Hepatocyte (in vitro differentiated cells): ENCODE results near the gene RBL2.

Source experiments
- EZH2phosphoT487 ChIP-seq: fragments of 200-600 bp; sonication (generic); IDR thresholded peaks from one replicate; pipeline ENCODE4 v1.6.1; 2018; ENCODE audit warnings: antibody characterized with exemption, mild to moderate bottlenecking, low read depth, moderate library complexity; ENCODE audit not compliant: unreplicated experiment, severe bottlenecking
- TF ChIP-seq, protein P1 (sequence below): fragments of 200-600 bp; sonication (generic); IDR thresholded peaks from 2 replicates; pipeline ENCODE4 v1.5.1; 2016; ENCODE audit warnings: antibody characterized with exemption, mild to moderate bottlenecking; ENCODE audit not compliant: poor library complexity

- TF ChIP-seq EZH2phosphoT487: no peak
- TF ChIP-seq, protein P1, sequence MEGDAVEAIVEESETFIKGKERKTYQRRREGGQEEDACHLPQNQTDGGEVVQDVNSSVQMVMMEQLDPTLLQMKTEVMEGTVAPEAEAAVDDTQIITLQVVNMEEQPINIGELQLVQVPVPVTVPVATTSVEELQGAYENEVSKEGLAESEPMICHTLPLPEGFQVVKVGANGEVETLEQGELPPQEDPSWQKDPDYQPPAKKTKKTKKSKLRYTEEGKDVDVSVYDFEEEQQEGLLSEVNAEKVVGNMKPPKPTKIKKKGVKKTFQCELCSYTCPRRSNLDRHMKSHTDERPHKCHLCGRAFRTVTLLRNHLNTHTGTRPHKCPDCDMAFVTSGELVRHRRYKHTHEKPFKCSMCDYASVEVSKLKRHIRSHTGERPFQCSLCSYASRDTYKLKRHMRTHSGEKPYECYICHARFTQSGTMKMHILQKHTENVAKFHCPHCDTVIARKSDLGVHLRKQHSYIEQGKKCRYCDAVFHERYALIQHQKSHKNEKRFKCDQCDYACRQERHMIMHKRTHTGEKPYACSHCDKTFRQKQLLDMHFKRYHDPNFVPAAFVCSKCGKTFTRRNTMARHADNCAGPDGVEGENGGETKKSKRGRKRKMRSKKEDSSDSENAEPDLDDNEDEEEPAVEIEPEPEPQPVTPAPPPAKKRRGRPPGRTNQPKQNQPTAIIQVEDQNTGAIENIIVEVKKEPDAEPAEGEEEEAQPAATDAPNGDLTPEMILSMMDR: no peak
Measured at GRCh38 chr16:53433509-53433908, 762 bp upstream of the RBL2 start.
